CMK (cell line): ENCODE measurements around the gene CASD1.

Source experiments
- DNase-seq: peaks from one replicate; pipeline ENCODE4 v3.0.0-alpha.2; 2010; ENCODE audit warnings: low read depth

The CASD1 gene

GRCh38 chr7:94512735-94513564 is 3.3 kb downstream of the CASD1 start:
- no peak for DNase-seq

DNA sequence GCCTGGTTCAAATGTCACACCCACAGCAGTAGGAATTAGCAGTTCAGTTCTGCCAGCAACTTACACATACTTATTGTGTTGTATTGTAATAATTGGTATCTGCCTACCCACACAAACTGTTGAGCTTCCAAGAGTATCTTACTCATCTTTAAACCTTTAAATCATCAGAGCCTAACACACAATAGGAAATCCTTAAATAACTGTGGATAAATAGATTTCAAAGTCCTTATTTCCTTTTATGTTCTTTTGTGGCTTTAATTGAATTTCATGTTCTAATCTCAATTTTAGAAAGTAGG is 3.9 kb downstream of the CASD1 start:
- DNase-seq, result no peak

DNA sequence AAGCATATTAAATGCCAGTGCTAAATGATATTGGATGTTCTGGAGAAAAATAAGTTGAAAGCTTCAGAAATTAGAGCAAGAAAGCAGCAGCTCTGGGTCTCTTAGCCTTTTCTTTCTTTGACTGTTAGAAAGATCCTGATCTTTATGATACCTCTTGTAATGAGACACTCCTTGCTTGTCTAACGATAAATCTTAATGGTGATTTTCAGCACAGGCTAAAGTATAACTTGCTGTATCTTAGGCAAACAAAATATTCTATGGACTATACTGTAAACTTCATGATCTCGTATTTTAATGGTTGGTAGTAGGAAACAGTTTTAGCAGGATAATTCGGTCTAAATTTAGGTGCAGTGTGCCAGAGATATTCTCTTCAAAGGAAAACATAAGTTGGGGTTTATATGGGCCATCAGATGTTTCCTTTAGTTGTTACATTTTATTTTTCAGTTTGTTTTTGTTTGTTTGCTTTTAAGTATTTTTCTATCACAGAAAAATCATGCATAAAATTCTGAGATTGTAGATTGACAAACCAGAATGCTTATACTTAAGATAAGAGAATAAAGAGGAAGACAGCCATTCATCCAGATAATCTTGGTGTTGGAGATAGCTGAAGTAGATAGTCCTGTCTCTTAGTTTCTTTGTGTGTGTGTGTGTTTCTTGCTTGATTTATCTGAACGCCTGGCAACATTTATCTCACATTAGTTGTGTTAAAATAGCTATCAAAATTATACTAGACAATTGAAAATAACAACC is 4.7 kb downstream of the CASD1 start:
- no peak for DNase-seq

DNA sequence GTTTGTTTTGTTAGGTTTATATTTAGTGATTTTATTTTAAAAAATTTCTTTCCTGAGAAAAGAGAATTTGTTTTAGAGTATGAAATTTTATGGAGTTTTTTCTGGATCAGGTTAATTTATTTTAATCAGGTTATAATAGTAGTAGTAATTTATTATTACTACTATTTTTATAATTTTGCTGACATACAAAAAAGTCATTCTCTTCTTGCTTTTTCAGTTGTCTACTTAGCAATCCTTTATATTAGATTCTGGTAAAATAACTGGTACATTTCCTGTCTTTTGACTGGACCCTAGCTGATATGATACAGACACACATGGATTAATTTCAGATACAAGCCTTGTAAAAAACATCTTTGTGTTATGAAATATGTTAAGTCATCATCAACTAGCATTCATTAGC is 5.3 kb downstream of the CASD1 start:
- no peak for DNase-seq

GRCh38 chr7:94525923-94526322 is 16.3 kb downstream of the CASD1 start:
- DNase-seq, result no peak

DNA sequence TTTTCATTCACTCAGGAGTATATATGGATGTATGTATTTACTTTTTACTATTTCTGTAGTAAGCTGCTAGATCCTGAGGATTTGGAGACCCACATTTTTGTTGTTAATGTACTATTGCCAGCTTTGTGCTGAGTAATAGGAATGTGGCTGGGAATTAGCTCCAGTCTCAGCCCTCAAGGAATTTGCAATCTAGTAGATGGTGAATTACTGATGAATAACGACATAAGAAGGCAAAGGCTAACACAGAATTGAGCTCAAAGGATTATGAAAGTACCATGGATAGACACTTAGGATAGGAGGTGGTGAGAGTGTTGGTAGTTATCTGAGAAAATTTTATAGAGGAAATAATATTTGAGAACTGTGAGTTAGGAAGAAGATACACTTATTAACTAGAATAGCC is 19.9 kb downstream of the CASD1 start:
- no peak for DNase-seq

DNA sequence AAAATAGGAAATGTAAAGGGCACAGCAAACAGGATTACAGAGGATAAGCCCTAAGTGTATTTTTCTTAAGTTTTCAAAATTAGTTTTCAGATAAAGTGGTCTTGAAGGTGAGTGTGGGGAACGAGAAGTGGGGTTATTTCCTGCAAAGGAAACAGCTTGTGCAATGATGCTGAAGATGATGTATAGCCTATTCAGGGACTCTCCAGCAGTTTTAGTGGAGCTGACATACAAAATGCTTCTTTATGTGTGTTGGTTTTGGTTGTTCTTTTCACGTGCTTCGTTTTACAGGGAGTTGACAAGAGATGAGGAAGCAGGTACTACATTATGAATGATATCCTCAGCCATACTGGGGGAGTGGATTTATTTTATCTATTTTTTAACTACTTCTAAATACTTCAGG is 20.5 kb downstream of the CASD1 start:
- DNase-seq, result no peak

- no peak for DNase-seq
These were observed 23.1 kb downstream of the CASD1 start for GRCh38 chr7:94532676-94533075.

- no peak for DNase-seq
These were observed 30.8 kb downstream of the CASD1 start for GRCh38 chr7:94540428-94540827.

DNA sequence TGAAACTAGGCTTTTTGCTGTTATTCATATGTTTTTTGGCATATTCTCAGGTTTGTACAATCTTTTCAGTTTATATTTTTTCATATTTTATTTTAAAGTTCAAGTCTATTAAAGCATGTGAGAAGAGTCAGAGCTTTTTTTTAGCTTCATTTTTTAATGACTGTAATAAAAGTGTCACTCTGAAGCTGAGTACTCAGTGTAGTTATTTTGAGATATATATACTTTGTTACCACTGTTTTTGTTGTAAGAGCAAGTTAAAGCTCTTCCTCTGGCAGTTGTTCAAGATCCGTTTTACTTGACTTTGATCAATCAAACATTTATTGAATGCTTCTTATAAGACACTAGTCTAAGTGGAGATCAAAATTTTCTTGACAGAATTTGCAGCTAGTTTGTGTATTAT is 37.5 kb downstream of the CASD1 start:
- no peak for DNase-seq

DNA sequence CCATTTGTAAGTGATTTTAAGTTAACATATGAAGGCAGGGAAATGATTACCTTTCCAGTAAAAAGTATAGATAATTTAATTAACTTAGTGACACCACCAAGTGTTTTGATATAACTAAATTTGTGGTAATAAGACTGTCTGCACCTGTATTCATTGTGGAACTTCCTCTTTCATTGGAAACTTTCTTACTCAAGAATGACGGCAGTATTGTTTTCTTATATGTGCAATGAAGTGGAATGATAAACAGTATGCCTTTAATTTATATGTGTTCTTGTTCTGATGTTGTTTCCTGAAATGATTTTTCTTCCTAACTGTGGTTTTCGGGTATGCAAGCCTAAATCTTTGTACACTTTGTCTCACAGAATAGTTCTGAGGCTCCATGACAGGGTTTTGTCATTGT is 46.4 kb downstream of the CASD1 start:
- DNase-seq, result no peak

DNA sequence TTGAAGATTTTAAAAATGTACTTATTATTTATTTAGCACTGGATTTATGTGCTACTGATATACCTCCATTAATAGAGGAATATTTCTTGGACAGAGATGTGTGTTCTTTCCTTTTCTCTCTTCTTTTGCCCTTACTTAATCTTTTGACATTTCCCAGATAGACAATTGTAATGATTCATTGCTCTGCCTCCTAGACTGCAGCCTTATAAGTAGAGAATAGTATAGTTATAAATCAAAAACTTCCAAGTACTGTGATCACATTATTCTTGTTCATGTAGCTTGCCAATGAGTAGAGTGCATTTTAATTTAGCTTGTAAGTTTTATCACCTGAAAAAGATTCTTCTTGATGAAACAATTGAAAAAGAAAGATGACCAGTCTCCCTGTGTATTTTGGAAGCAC is 47.6 kb downstream of the CASD1 start:
- DNase-seq, result no peak

DNA sequence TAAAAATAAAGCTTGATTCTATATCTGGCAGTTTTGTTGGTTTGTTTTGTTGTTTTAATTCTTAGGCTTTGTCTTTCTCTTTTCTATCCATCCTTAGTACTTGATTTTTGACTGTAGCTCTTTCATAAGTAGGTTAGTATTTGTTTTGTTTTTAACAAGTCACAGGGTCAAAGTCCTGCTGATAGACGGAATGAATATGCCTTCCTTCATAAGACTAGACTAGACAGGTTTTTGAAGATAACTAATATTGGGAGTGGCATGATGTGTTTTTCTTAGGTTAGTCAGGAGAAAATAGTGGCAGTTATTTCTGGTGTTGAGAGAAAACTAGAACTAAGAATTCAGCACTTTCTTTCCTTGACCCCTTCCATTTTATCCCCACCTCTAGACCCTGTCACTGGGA is 50.4 kb downstream of the CASD1 start:
- DNase-seq, result no peak

- no peak for DNase-seq
These were observed 52.4 kb downstream of the CASD1 start for GRCh38 chr7:94561841-94562514.

GRCh38 chr7:94562525-94562924 is 52.9 kb downstream of the CASD1 start:
- DNase-seq, result no peak

- no peak for DNase-seq
These were observed 55.8 kb downstream of the CASD1 start for GRCh38 chr7:94565247-94565894.

- no peak for DNase-seq
These were observed 57.8 kb downstream of the CASD1 start for GRCh38 chr7:94567396-94567795.

- DNase-seq, result no peak
These were observed 62.2 kb downstream of the CASD1 start for GRCh38 chr7:94571816-94572215.

GRCh38 chr7:94575646-94576045 is 66.0 kb downstream of the CASD1 start:
- DNase-seq, result no peak

DNA sequence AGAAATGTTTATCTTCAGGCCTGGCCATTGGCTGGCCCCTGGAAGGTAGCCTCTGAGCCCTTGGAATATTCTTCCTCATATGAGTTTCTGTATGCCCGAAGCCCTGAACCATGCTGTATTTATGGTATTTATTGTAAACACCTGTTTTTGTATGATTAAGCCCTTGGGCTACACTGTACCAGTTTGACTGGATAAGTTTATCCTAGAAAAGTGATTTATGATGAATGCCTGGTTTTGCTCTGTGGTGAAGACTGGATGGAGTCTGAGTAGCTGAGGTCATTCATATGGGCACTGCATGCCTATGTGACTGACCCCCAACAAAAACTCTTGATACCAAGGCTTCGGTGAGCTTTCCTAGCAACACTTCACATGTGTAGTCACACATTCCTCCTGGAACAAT is 66.7 kb downstream of the CASD1 start:
- DNase-seq, result no peak

DNA sequence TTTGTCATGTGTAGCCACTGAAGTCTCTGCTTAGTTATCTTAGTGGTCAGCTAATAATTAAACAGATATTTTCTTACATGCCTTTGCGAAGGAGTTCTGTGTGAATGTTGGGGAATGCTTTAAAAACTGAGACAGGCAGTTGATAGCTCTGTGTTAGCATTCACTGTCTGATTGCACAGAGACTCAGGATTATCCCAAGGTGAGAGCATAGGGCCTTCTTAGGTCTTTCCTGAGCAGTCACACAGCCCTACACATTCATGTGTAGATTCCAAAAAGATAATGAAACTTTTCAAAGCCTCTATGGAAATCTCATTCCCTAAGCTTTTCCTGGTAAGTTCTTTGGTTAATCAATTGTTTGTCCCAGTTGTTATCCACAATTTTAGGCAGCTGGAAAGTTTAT is 67.7 kb downstream of the CASD1 start:
- no peak for DNase-seq

GRCh38 chr7:94578614-94579013 is 69.0 kb downstream of the CASD1 start:
- no peak for DNase-seq

DNA sequence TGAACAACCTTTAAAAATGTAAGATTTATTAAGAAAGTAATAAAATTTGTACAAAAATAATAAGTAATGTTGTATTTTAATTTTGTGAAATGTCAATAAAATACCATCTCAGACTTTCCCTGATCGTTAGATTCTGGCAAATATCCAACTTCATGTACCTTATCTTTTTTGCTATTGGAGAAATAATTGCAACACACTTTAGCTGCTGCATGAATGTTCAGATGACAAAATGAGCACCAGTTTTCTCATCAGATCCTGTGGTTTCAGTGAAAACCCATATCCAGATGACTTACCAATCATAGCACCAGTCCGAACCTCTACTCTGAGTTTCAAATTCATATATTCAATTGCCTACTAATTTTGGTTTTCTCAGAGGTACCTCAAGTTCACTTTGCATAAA is 69.9 kb downstream of the CASD1 start:
- DNase-seq, result no peak
